Measurements from ENCODE around the gene KCNG3.

The KCNG3 gene

DNA sequence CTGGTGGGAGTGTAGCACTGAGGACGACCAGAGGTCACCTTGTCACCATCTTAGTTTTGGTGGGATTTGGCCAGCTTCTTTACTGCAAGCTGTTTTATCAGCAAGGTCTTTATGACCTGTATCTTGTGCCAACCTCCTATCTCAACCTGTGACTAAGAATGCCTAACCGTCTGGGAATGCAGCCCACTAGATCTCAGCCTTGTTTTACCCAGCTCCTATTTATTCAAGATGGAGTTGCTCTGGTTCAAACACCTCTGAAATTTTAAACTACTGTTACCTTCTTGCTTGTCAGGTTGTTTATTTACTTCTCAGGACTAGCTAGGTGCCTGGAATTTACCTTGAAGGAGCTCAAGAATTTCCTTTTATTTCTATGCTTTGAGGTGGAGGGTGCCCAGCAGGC lies 9.5 kb upstream of the KCNG3 start:
- H3K36me3 ChIP-seq (ENCODE audit: control insufficient read depth in 4 of 4, insufficient read depth in 4 of 4, low read length in 3 of 4) = no peaks in the 10 kb centered on the region
- no peak for DNase-seq
- POLR2A ChIA-PET = no interaction called here
- H3K27me3 ChIP-seq (replicated peaks in 2 of 5; ENCODE audit: control insufficient read depth in 4 of 5, insufficient read depth in 5 of 5, low read length in 4 of 5) = peaks cover 0 to 29% (median 0%) of the 10 kb centered on the region in 5 experiments
- H3K9me3 ChIP-seq (ENCODE audit: control extremely low read depth in 1 of 5, control insufficient read depth in 4 of 5, insufficient read depth in 2 of 5, low read depth in 1 of 5, low read length in 4 of 5) = peaks cover 0 to 3% (median 0%) of the 10 kb centered on the region in 5 experiments
- H3K27ac ChIP-seq (ENCODE audit: insufficient read depth in 1 of 2, low read depth in 1 of 2, low read length in 2 of 2, poor library complexity in 1 of 2, severe bottlenecking in 2 of 2) = no peak overlapping the region
- no peaks in the 10 kb centered on the region for H3K4me1 ChIP-seq (ENCODE audit: control extremely low read depth in 1 of 4, control insufficient read depth in 4 of 4, insufficient read depth in 4 of 4, low read length in 3 of 4)
- 81% methylated on average over 2 of the region's 2 CpGs for WGBS (ENCODE audit: insufficient coverage)
- H3K4me3 ChIP-seq (ENCODE audit: control insufficient read depth in 1 of 7, extremely low read depth in 1 of 7, insufficient read depth in 4 of 7, low read depth in 2 of 7, low read length in 6 of 7) = no peak overlapping the region
- CTCF ChIA-PET = interaction anchor here (1.3 kb wide), 1 partner anchor 10 kb away, joined by 3 read pairs; the partner anchor contains the start of gene KCNG3

- Histone ChIP-seq H3K4me3 (ENCODE audit: control insufficient read depth in 1 of 7, extremely low read depth in 1 of 7, insufficient read depth in 4 of 7, low read depth in 2 of 7, low read length in 6 of 7) (no peak overlapping the region), H3K27ac (ENCODE audit: insufficient read depth in 1 of 2, low read depth in 1 of 2, low read length in 2 of 2, poor library complexity in 1 of 2, severe bottlenecking in 2 of 2) (no peak overlapping the region), H3K27me3 (replicated peaks in 2 of 5; ENCODE audit: control insufficient read depth in 4 of 5, insufficient read depth in 5 of 5, low read length in 4 of 5) (peaks cover 0 to 44% (median 19%) of the 10 kb centered on the region in 5 experiments), H3K36me3 (ENCODE audit: control insufficient read depth in 4 of 4, insufficient read depth in 4 of 4, low read length in 3 of 4) (no peaks in the 10 kb centered on the region), H3K4me1 (ENCODE audit: control extremely low read depth in 1 of 4, control insufficient read depth in 4 of 4, insufficient read depth in 4 of 4, low read length in 3 of 4) (peaks cover 0 to 17% (median 14%) of the 10 kb centered on the region in 4 experiments), H3K9me3 (ENCODE audit: control extremely low read depth in 1 of 5, control insufficient read depth in 4 of 5, insufficient read depth in 2 of 5, low read depth in 1 of 5, low read length in 4 of 5) (no peaks in the 10 kb centered on the region)
- ChIA-PET POLR2A (interaction anchor here (0.6 kb wide), 1 partner anchor 587 kb away, joined by 3 read pairs; no protein-coding TSS in a partner anchor), CTCF (interaction anchor here (1.0 to 1.9 kb wide), 3 partner anchors 14 to 165 kb away, joined by 3 to 7 read pairs (median 3); no protein-coding TSS in a partner anchor)
- 100% methylated on average over 1 of the region's 3 CpGs for WGBS (ENCODE audit: insufficient coverage)
- DNase-seq = no peak
Measured at GRCh38 chr2:42498497-42498896, 4.7 kb upstream of the KCNG3 start.

DNA sequence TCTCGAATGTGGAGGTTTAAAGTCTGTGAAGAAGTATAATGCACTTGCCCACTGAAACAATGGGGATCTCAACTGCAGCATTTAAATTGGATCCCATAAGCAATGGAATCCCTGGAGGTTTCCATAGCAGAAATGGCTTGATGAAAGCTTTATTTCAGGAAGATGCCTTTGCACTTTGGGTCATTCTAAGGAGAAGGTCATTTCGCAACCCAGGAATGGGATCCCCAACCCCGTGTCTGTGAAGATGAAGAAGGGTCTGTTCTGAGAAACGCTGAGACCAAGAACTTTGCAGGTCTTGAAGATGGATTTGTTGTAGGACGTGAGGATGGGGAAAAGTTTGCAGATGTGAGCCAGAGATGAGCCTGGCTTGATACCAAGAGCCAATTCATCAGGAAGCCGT lies 1.8 kb upstream of the KCNG3 start:
- no peak for DNase-seq
- ChIA-PET CTCF (interaction anchor here (0.8 kb wide), 1 partner anchor 167 kb away, joined by 7 read pairs; no protein-coding TSS in a partner anchor), POLR2A (no interaction called here)
- Histone ChIP-seq H3K27ac (ENCODE audit: insufficient read depth in 1 of 2, low read depth in 1 of 2, low read length in 2 of 2, poor library complexity in 1 of 2, severe bottlenecking in 2 of 2) (no peak overlapping the region), H3K9me3 (ENCODE audit: control extremely low read depth in 1 of 5, control insufficient read depth in 4 of 5, insufficient read depth in 2 of 5, low read depth in 1 of 5, low read length in 4 of 5) (peaks cover 0 to 4% (median 0%) of the 10 kb centered on the region in 5 experiments), H3K4me3 (ENCODE audit: control insufficient read depth in 1 of 7, extremely low read depth in 1 of 7, insufficient read depth in 4 of 7, low read depth in 2 of 7, low read length in 6 of 7) (no peak overlapping the region), H3K27me3 (replicated peaks in 2 of 5; ENCODE audit: control insufficient read depth in 4 of 5, insufficient read depth in 5 of 5, low read length in 4 of 5) (peaks cover 13 to 73% (median 40%) of the 10 kb centered on the region in 5 experiments), H3K36me3 (ENCODE audit: control insufficient read depth in 4 of 4, insufficient read depth in 4 of 4, low read length in 3 of 4) (no peaks in the 10 kb centered on the region), H3K4me1 (ENCODE audit: control extremely low read depth in 1 of 4, control insufficient read depth in 4 of 4, insufficient read depth in 4 of 4, low read length in 3 of 4) (peaks cover 0 to 26% (median 17%) of the 10 kb centered on the region in 4 experiments)
- WGBS (ENCODE audit: insufficient coverage) = 68% methylated on average over 5 of the region's 6 CpGs

- H3K27ac ChIP-seq (ENCODE audit: insufficient read depth in 1 of 2, low read depth in 1 of 2, low read length in 2 of 2, poor library complexity in 1 of 2, severe bottlenecking in 2 of 2) = no peak overlapping the region
- no CpG with 5 or more reads among the region's 1 CpG for WGBS (ENCODE audit: insufficient coverage)
- H3K4me3 ChIP-seq (ENCODE audit: control insufficient read depth in 1 of 7, extremely low read depth in 1 of 7, insufficient read depth in 4 of 7, low read depth in 2 of 7, low read length in 6 of 7) = no peak overlapping the region
- no peaks in the 10 kb centered on the region for H3K36me3 ChIP-seq (ENCODE audit: control insufficient read depth in 4 of 4, insufficient read depth in 4 of 4, low read length in 3 of 4)
- peaks cover 0 to 26% (median 17%) of the 10 kb centered on the region in 4 experiments for H3K4me1 ChIP-seq (ENCODE audit: control extremely low read depth in 1 of 4, control insufficient read depth in 4 of 4, insufficient read depth in 4 of 4, low read length in 3 of 4)
- peaks cover 14 to 73% (median 44%) of the 10 kb centered on the region in 5 experiments for H3K27me3 ChIP-seq (replicated peaks in 2 of 5; ENCODE audit: control insufficient read depth in 4 of 5, insufficient read depth in 5 of 5, low read length in 4 of 5)
- DNase-seq = no peak
- ChIA-PET CTCF (interaction anchor here (1.6 kb wide), 1 partner anchor 169 kb away, joined by 5 read pairs; no protein-coding TSS in a partner anchor), POLR2A (no interaction called here)
- H3K9me3 ChIP-seq (ENCODE audit: control extremely low read depth in 1 of 5, control insufficient read depth in 4 of 5, insufficient read depth in 2 of 5, low read depth in 1 of 5, low read length in 4 of 5) = peaks cover 0 to 4% (median 0%) of the 10 kb centered on the region in 5 experiments
Measured at GRCh38 chr2:42495234-42495581, 1.4 kb upstream of the KCNG3 start.

DNA sequence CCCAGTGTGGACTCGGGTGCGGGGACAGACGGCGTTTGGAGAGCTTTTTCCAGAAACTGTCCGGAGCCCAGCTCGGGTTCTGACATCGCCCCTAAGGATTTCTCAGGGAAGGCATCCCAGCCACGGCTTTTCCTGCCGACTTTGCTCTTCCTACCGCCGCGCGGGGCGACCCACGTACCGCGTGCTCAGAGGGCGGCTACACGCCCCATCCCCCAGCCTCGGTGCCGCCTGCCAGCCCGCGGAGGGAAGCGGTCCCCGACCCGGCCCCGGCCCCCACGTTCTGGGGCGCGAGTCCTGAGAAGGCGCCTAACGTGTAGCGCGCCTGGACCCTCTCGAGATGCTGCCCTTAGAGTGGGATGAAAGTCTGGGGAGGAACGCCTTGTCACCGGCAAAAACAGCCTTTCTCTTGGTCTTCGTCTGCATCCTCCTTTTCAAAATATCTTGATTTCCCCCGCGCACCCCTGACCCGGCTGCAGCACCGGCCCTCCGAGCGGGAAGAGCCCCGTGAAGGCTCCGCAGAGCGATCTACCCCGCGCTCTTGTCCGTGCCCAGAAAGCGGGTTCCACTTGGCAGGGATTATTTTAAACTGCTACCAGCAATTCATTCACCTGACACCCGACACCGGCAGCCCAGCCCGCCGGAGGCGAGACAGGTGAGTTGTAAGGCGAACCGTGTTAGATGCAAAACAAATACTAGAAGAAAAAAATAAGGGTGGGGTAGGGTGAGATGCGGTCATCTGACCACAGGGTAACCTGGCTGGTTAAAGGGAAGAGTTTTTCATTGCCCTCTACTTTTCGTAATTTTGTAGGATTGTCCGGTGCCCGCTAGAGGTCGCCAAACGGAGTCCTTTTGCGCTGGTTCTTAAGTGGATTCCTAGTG lies 812 bp upstream of the KCNG3 start:
- POLR2A ChIA-PET = no interaction called here
- WGBS (ENCODE audit: insufficient coverage) = under 1% methylated on average over 51 of the region's 65 CpGs
- CTCF ChIA-PET = interaction anchor here (1.6 kb wide), 1 partner anchor 169 kb away, joined by 5 read pairs; no protein-coding TSS in a partner anchor
- Histone ChIP-seq H3K36me3 (ENCODE audit: control insufficient read depth in 4 of 4, insufficient read depth in 4 of 4, low read length in 3 of 4) (no peaks in the 10 kb centered on the region), H3K27ac (ENCODE audit: insufficient read depth in 1 of 2, low read depth in 1 of 2, low read length in 2 of 2, poor library complexity in 1 of 2, severe bottlenecking in 2 of 2) (no peak overlapping the region), H3K9me3 (ENCODE audit: control extremely low read depth in 1 of 5, control insufficient read depth in 4 of 5, insufficient read depth in 2 of 5, low read depth in 1 of 5, low read length in 4 of 5) (peaks cover 0 to 4% (median 0%) of the 10 kb centered on the region in 5 experiments), H3K4me3 (ENCODE audit: control insufficient read depth in 1 of 7, extremely low read depth in 1 of 7, insufficient read depth in 4 of 7, low read depth in 2 of 7, low read length in 6 of 7) (peak overlapping the region; percentile 23 to 70 (median 54)), H3K4me1 (ENCODE audit: control extremely low read depth in 1 of 4, control insufficient read depth in 4 of 4, insufficient read depth in 4 of 4, low read length in 3 of 4) (peaks cover 0 to 26% (median 17%) of the 10 kb centered on the region in 4 experiments), H3K27me3 (replicated peaks in 2 of 5; ENCODE audit: control insufficient read depth in 4 of 5, insufficient read depth in 5 of 5, low read length in 4 of 5) (peaks cover 14 to 78% (median 49%) of the 10 kb centered on the region in 5 experiments)
- peak; percentile 77 to 86 (median 83) for DNase-seq

DNA sequence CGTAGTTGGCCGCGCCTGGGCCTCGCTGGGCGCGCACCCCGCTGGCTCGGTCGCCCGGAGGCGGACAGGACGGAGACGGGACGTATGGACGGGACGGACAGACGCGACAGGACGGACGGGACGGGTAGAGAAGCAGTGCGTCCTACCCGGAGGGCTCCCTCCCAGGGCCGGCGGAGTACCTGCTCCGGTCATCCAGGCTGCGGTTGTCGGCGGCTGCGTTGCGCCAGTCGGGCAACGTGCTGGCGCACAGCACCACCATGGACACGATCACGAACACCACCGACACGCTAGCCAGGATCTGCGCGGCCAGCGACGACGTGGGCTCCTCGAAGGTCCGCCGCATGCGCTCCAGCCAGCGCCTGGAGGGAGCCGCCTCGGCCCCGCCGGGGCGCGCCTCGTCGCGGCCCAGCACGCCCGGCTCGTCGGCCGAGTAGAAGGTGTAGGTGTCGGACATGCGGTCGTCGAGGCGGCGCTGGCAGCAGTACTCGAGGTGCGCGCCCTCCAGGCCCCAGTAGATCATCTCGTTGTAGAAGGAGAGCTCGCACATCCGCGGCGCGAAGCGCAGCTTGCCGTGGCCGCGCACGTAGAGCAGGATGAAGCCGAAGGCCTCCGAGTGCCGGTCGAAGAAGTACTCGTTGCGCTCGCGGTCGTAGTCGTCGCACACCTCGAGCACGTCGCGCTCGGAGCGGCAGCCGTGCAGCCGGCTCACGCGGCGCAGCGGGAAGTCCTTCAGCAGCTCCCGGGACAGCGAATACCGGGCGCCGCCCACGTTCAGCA lies 903 bp downstream of the KCNG3 start:
- CTCF ChIA-PET = interaction anchor here (0.6 kb wide), 1 partner anchor 11 kb away, joined by 3 read pairs; no protein-coding TSS in a partner anchor
- Histone ChIP-seq H3K27me3 (replicated peaks in 2 of 5; ENCODE audit: control insufficient read depth in 4 of 5, insufficient read depth in 5 of 5, low read length in 4 of 5) (peaks cover 14 to 93% (median 50%) of the 10 kb centered on the region in 5 experiments), H3K9me3 (ENCODE audit: control extremely low read depth in 1 of 5, control insufficient read depth in 4 of 5, insufficient read depth in 2 of 5, low read depth in 1 of 5, low read length in 4 of 5) (peaks cover 0 to 4% (median 0%) of the 10 kb centered on the region in 5 experiments), H3K4me3 (ENCODE audit: control insufficient read depth in 1 of 7, extremely low read depth in 1 of 7, insufficient read depth in 4 of 7, low read depth in 2 of 7, low read length in 6 of 7) (peak overlapping the region in 2 of 7 experiments; percentile 19), H3K4me1 (ENCODE audit: control extremely low read depth in 1 of 4, control insufficient read depth in 4 of 4, insufficient read depth in 4 of 4, low read length in 3 of 4) (peaks cover 0 to 26% (median 17%) of the 10 kb centered on the region in 4 experiments), H3K36me3 (ENCODE audit: control insufficient read depth in 4 of 4, insufficient read depth in 4 of 4, low read length in 3 of 4) (no peaks in the 10 kb centered on the region), H3K27ac (ENCODE audit: insufficient read depth in 1 of 2, low read depth in 1 of 2, low read length in 2 of 2, poor library complexity in 1 of 2, severe bottlenecking in 2 of 2) (no peak overlapping the region)
- DNase-seq = peak in 2 of 3 donors; percentile 44 to 47
- POLR2A ChIA-PET = no interaction called here
- WGBS (ENCODE audit: insufficient coverage) = 11% methylated on average over 109 of the region's 111 CpGs

Data from common myeloid progenitor, CD34-positive (primary cell).